Keratinocyte (primary cell): ENCODE data around the gene CUL2. TPM values are rescaled to one million over a fixed set of nuclear protein-coding genes. Genes with fewer than 3 reads are reported as not detected.

Experiments used
- DNase-seq: peaks from one replicate; pipeline ENCODE4 v3.0.0-alpha.2; 2011; ENCODE audit warnings: low read depth, missing footprints, low spot score
- FAIRE-seq: peaks from 2 replicates; lab custom pipeline; 2011; peaks lifted over from hg19 to GRCh38; lab: Jason Lieb, UNC
- H2AFZ ChIP-seq: 2 replicates; pipeline ENCODE4 v1.6.0; 2012; ENCODE audit warnings: low read length, control low read depth, inconsistent platforms; ENCODE audit not compliant: control insufficient read depth
- H3K27ac ChIP-seq: 2 replicates; pipeline ENCODE4 v1.5.1; 2011; ENCODE audit warnings: low read length; ENCODE audit not compliant: control insufficient read depth, insufficient read depth
- H3K27me3 ChIP-seq: 3 replicates; pipeline ENCODE4 v1.6.0; 2011; ENCODE audit warnings: low read length; ENCODE audit not compliant: control insufficient read depth, insufficient read depth; ENCODE audit errors: extremely low read depth
- H3K36me3 ChIP-seq, 2 experiments: 2 replicates in 1 of 2; 3 replicates in 1 of 2; pipeline ENCODE4 v1.5.1; 2011; ENCODE audit warnings: low read length in 2 of 2, mild to moderate bottlenecking in 1 of 2; ENCODE audit not compliant: control insufficient read depth in 2 of 2, insufficient read depth in 2 of 2; ENCODE audit errors: extremely low read depth in 1 of 2
- H3K4me1 ChIP-seq: 3 replicates; pipeline ENCODE4 v1.5.1; 2011; ENCODE audit warnings: low read length; ENCODE audit not compliant: control insufficient read depth, insufficient read depth; ENCODE audit errors: extremely low read depth
- H3K4me2 ChIP-seq: 3 replicates; pipeline ENCODE4 v1.6.0; 2011; ENCODE audit warnings: low read depth, low read length; ENCODE audit not compliant: control insufficient read depth, insufficient read depth; ENCODE audit errors: extremely low read depth
- H3K4me3 ChIP-seq, 3 experiments: fragments of 200-600 bp in 1 of 3; sonication (generic) in 1 of 3; 2 replicates in 2 of 3; 3 replicates in 1 of 3; pipeline ENCODE4 v1.5.1; 2011 to 2016; ENCODE audit warnings: low read length in 3 of 3, mild to moderate bottlenecking in 3 of 3, control low read depth in 2 of 3, inconsistent platforms in 1 of 3, low read depth in 1 of 3, mixed read lengths in 1 of 3, mixed run types in 1 of 3, moderate library complexity in 1 of 3; ENCODE audit not compliant: control insufficient read depth in 2 of 3, insufficient read depth in 2 of 3; ENCODE audit errors: extremely low read depth in 1 of 3
- H3K79me2 ChIP-seq: 2 replicates; pipeline ENCODE4 v1.6.0; 2012; ENCODE audit warnings: low read length; ENCODE audit not compliant: control insufficient read depth, insufficient read depth
- H3K9ac ChIP-seq: 3 replicates; pipeline ENCODE4 v1.6.0; 2011; ENCODE audit warnings: low read length; ENCODE audit not compliant: control insufficient read depth, insufficient read depth; ENCODE audit errors: extremely low read depth
- H3K9me1 ChIP-seq: 3 replicates; pipeline ENCODE4 v1.6.0; 2011; ENCODE audit warnings: low read length; ENCODE audit not compliant: control insufficient read depth, insufficient read depth; ENCODE audit errors: extremely low read depth
- H3K9me3 ChIP-seq: 2 replicates; pipeline ENCODE4 v1.5.1; 2012; ENCODE audit warnings: low read depth, low read length; ENCODE audit not compliant: control insufficient read depth
- H4K20me1 ChIP-seq: 3 replicates; pipeline ENCODE4 v1.6.0; 2011; ENCODE audit warnings: low read length; ENCODE audit not compliant: control insufficient read depth, insufficient read depth; ENCODE audit errors: extremely low read depth
- CTCF ChIP-seq, 3 experiments: IDR thresholded peaks in 1 of 3; conservative IDR thresholded peaks in 1 of 3; optimal IDR thresholded peaks in 1 of 3; 2 replicates in 2 of 3; 3 replicates in 1 of 3; pipeline versions ENCODE3 to v1.5.1; 2011; ENCODE audit warnings: low read length in 3 of 3, mild to moderate bottlenecking in 3 of 3, moderate library complexity in 2 of 3, control low read depth in 1 of 3, inconsistent platforms in 1 of 3; ENCODE audit not compliant: insufficient read depth in 2 of 3; ENCODE audit errors: extremely low read depth in 1 of 3
- EZH2 ChIP-seq: IDR thresholded peaks from one replicate; pipeline ENCODE4 v1.6.1; 2012; ENCODE audit warnings: inconsistent platforms, mild to moderate bottlenecking, low read length, moderate library complexity
- dilution Hi-C: fragments of 300-500 bp; cut with MboI; formaldehyde crosslinking; loops from one replicate; pipeline ENCODE4 v1.7.0; 2020; ENCODE audit warnings: low sequenced_read_pairs; ENCODE audit not compliant: extremely low pct_ligation_motif_present
- polyA plus RNA-seq, 5 experiments: library from polyadenylated mRNA; depleted of rRNA in 3 of 5; stranded (reverse) in 3 of 5; stranded (forward) in 1 of 5; unstranded in 1 of 5; fragments of >200 nt; gene quantifications; 1 replicate in 1 of 5; 2 replicates in 3 of 5; 3 replicates in 1 of 5; pipeline versions ENCODE4 v1.2.1 to v1.2.3, GENCODE V29; 2011 to 2012; ENCODE audit warnings: missing spikeins in 2 of 5, low read depth in 1 of 5, low replicate concordance in 1 of 5

Gene CUL2
- polyA plus RNA-seq, 1 donor (not counting 4 experiments of a cell fraction or from before 2014, with no cell fraction given), result 39.7 TPM

GRCh38 chr10:35112571-35112970 is 22.4 kb upstream of the CUL2 start:
- Histone ChIP-seq H3K4me1 (peaks cover 3% of the 10 kb centered on the region), H3K9ac (no peak overlapping the region), H3K9me3 (no peaks in the 10 kb centered on the region), H4K20me1 (no peaks in the 10 kb centered on the region), H3K4me3 (no peak overlapping the region), H3K27me3 (no peaks in the 10 kb centered on the region), H3K79me2 (no peaks in the 10 kb centered on the region), H3K36me3 (no peaks in the 10 kb centered on the region), H3K9me1 (no peaks in the 10 kb centered on the region), H2AFZ (no peak overlapping the region), H3K27ac (no peak overlapping the region), H3K4me2 (no peak overlapping the region)
- FAIRE-seq (no peak), DNase-seq (no peak)
- dilution Hi-C loops, result no loop called here
- TF ChIP-seq EZH2 (no peak), CTCF (optimal IDR thresholded peaks at IDR 0.05 in 1 of 3, IDR thresholded peaks at IDR 0.05 in 1 of 3, conservative IDR thresholded peaks at IDR 0.05 in 1 of 3; ENCODE audit: extremely low read depth in 1 of 3, insufficient read depth in 2 of 3, low read length in 3 of 3) (no peak)

GRCh38 chr10:35103882-35104281 is 13.7 kb upstream of the CUL2 start:
- no peak for DNase-seq
- H4K20me1 ChIP-seq, result no peaks in the 10 kb centered on the region
- H3K9ac ChIP-seq, result no peak overlapping the region
- TF ChIP-seq EZH2 (no peak), CTCF (optimal IDR thresholded peaks at IDR 0.05 in 1 of 3, IDR thresholded peaks at IDR 0.05 in 1 of 3, conservative IDR thresholded peaks at IDR 0.05 in 1 of 3; ENCODE audit: extremely low read depth in 1 of 3, insufficient read depth in 2 of 3, low read length in 3 of 3) (no peak)
- no peaks in the 10 kb centered on the region for H3K79me2 ChIP-seq
- H3K36me3 ChIP-seq, result no peaks in the 10 kb centered on the region
- H3K4me3 ChIP-seq, result no peak overlapping the region
- FAIRE-seq, result no peak
- no peaks in the 10 kb centered on the region for H3K4me1 ChIP-seq
- H3K27me3 ChIP-seq, result no peaks in the 10 kb centered on the region
- dilution Hi-C loops, result no loop called here
- H2AFZ ChIP-seq, result no peak overlapping the region
- no peaks in the 10 kb centered on the region for H3K9me1 ChIP-seq
- H3K27ac ChIP-seq, result no peak overlapping the region
- H3K4me2 ChIP-seq, result no peak overlapping the region
- H3K9me3 ChIP-seq, result no peaks in the 10 kb centered on the region
